Vagina (tissue), 2 donors: ENCODE results near the gene LRRC56. TPM values are rescaled to one million over a fixed set of nuclear protein-coding genes. Genes with fewer than 3 reads are reported as not detected.

Experiments
- DNase-seq, 2 donors: peaks; one replicate each; pipeline ENCODE4 v3.0.0-alpha.2; 2017; ENCODE audit errors: extremely low spot score in 2 of 2
- H3K27ac ChIP-seq: fragments of 200-600 bp; sonication (generic); one replicate; pipeline ENCODE4 v1.5.1; 2019
- H3K27me3 ChIP-seq: fragments of 200-600 bp; sonication (generic); one replicate; pipeline ENCODE4 v1.5.1; 2019
- H3K36me3 ChIP-seq, 2 donors: fragments of 200-600 bp; sonication (generic); one replicate each; pipeline ENCODE4 v1.5.1; 2017 to 2019
- H3K4me1 ChIP-seq: fragments of 200-600 bp; sonication (generic); one replicate; pipeline ENCODE4 v1.5.1; 2019
- H3K4me3 ChIP-seq, 2 donors: fragments of 200-600 bp; sonication (generic); 1 replicate in 1 of 2; 2 replicates in 1 of 2; pipeline ENCODE4 v1.5.1; 2016 to 2019
- H3K9me3 ChIP-seq: fragments of 200-600 bp; sonication (generic); one replicate; pipeline ENCODE4 v1.5.1; 2019
- POLR2A ChIP-seq, 2 donors: fragments of 450-650 bp; IDR thresholded peaks; one replicate each; pipeline ENCODE4 v1.6.1; 2017; ENCODE audit warnings: antibody characterized with exemption in 2 of 2, mild to moderate bottlenecking in 2 of 2, moderate library complexity in 2 of 2
- POLR2AphosphoS5 ChIP-seq, 2 donors: sonication (generic); formaldehyde crosslinking; IDR thresholded peaks; one replicate each; pipeline ENCODE4 v1.9.0; 2017; ENCODE audit warnings: antibody characterized with exemption in 2 of 2, mild to moderate bottlenecking in 2 of 2, low read depth in 1 of 2; ENCODE audit not compliant: insufficient read depth in 1 of 2
- intact Hi-C: fragments of 100-400 bp; cut with DNase I; formaldehyde crosslinking; loops from one replicate; pipeline ENCODE4 v1.15.1; 2023
- total RNA-seq: library from RNA; depleted of rRNA; stranded (reverse); fragments of >200 nt; gene quantifications from one replicate; pipeline ENCODE4 v1.2.3, GENCODE V29; 2016
- TF ChIP-seq, protein P1 (sequence below), 3 experiments: fragments of 450-650 bp in 2 of 3; fragments of 200-600 bp in 1 of 3; sonication (generic) in 1 of 3; IDR thresholded peaks; one replicate each; pipeline ENCODE4 v1.5.1; 2017 to 2019; ENCODE audit warnings: antibody characterized with exemption in 3 of 3, mild to moderate bottlenecking in 2 of 3, moderate library complexity in 2 of 3

The LRRC56 gene
- total RNA-seq, 1 donor from 2014 or later: 0.49 TPM

DNA sequence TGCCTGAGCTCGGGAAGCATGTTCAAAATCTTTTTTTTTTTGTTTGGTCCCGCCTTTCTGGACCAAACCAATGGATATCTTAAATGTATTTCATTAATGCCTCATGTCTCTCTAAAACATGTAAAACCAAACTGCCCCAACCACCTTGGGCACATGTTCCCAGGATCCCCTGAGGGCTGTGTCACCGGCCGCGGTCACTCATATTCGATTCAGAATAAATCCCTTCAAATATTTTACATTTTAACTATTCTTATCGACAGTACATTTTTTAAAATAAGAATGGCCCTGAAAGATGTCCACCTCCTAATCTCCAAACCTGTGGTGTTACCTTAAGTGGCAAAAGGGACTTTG lies 32.4 kb upstream of the LRRC56 start:
- no peaks in the 10 kb centered on the region for H3K9me3 ChIP-seq
- peaks cover 0 to 28% of the 10 kb centered on the region in 2 donors for H3K36me3 ChIP-seq
- intact Hi-C loops: loop anchor here (5.0 kb wide), 1 partner anchor 53 kb away; the partner anchor contains the start of gene PTDSS2
- H3K27me3 ChIP-seq: no peaks in the 10 kb centered on the region
- TF ChIP-seq, protein P1, sequence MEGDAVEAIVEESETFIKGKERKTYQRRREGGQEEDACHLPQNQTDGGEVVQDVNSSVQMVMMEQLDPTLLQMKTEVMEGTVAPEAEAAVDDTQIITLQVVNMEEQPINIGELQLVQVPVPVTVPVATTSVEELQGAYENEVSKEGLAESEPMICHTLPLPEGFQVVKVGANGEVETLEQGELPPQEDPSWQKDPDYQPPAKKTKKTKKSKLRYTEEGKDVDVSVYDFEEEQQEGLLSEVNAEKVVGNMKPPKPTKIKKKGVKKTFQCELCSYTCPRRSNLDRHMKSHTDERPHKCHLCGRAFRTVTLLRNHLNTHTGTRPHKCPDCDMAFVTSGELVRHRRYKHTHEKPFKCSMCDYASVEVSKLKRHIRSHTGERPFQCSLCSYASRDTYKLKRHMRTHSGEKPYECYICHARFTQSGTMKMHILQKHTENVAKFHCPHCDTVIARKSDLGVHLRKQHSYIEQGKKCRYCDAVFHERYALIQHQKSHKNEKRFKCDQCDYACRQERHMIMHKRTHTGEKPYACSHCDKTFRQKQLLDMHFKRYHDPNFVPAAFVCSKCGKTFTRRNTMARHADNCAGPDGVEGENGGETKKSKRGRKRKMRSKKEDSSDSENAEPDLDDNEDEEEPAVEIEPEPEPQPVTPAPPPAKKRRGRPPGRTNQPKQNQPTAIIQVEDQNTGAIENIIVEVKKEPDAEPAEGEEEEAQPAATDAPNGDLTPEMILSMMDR (IDR thresholded peaks at IDR 0.05): no peak
- no peak for TF ChIP-seq POLR2AphosphoS5 (IDR thresholded peaks at IDR 0.05; ENCODE audit: insufficient read depth in 1 of 2, low read depth in 1 of 2)
- no peak for TF ChIP-seq POLR2A (IDR thresholded peaks at IDR 0.05)
- H3K27ac ChIP-seq: peak overlapping the region; percentile 99
- peaks cover 53% of the 10 kb centered on the region for H3K4me1 ChIP-seq
- H3K4me3 ChIP-seq: peak overlapping the region; percentile 50 to 54
- DNase-seq: no peak

DNA sequence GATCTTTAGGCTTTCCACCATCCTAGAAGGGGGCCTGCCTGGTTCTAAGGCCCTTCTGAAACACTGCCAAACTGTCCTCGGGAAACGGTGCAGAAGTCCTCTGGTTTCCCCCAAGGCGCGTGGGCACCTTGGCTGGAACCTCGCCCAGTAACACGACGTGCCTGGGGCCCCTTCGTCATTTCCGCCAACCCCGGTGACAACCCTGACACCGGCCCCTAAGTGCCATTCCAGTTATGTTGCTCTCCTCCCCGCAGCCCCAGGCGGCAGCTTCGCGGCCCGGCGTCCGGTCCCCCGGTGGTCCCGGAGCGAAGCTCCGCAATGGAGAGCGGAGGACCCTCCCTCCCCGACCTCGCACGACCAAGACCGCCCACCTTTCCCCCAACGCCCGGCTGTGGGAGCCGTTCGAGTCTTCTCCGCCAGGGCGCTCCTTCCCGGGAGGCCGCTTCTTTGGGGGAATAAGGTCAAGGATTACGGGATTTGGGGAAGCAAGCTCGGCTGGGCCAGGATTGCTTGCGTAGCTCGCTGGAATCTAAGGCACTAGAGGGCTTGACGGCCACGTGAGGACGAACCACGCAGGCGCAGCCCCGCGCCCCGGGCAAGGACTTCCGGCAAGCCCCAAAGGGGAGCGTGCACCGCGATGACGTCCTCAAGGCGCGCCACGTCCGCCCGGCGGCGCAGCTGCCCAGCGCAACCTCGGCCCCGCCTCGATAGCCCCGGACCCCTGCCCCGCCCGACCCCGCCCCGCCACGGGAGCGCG lies 30.9 kb upstream of the LRRC56 start:
- peaks cover 0 to 22% of the 10 kb centered on the region in 2 donors for H3K36me3 ChIP-seq
- no peaks in the 10 kb centered on the region for H3K27me3 ChIP-seq
- DNase-seq: no peak
- H3K27ac ChIP-seq: peak overlapping the region; percentile 99
- peaks cover 53% of the 10 kb centered on the region for H3K4me1 ChIP-seq
- intact Hi-C loops: no loop called here
- peak overlapping the region; percentile 76 to 85 for H3K4me3 ChIP-seq
- H3K9me3 ChIP-seq: no peaks in the 10 kb centered on the region
- TF ChIP-seq, protein P1 (IDR thresholded peaks at IDR 0.05): no peak
- TF ChIP-seq POLR2A (IDR thresholded peaks at IDR 0.05) (peak in 1 of 2 donors; percentile 70), POLR2AphosphoS5 (IDR thresholded peaks at IDR 0.05; ENCODE audit: insufficient read depth in 1 of 2, low read depth in 1 of 2) (peak; percentile 87 to 98)

DNA sequence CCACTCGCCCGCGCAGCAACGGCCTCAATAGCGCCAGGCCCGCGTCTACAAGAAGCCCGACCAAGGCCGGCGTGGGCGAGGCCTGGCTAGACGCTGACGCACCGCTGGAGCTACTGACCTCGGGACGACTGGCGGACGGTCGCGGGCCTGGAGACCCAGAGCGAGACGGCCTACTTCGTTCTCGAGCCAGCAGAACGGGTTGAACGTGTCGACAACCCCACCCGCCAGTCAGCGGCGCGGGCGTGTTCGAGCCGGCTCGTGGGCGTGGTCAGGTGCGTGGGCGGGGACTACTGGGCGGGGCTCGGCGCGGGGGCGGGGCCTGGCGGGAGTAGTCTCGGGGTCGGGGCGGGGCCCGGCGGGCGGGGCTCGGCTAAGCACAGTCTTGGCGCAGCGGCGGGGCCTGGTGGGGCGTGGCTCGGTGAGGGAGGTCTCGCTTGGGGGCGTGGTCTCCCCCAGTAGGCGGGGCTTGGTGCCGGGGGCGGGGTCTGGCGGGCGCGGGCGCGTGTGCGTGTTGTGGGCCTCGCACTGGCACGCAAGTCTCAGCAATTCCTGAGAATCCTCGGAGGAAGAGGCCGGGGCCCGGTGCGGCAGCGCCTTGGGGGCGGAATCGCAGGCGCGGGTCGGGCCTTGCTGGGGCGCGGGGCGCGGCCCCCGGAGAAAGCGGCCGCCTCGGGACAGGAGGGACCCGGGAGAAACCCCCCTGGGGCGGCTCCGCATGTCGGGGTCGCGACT lies 30.2 kb upstream of the LRRC56 start, which contains the start of gene RNH1:
TSS of gene RNH1 (minus strand) at position 248 of the 732 bp plus-strand sequence. CDS start 5,080 bp downstream, outside the sequence.
- TF ChIP-seq, protein P1 (IDR thresholded peaks at IDR 0.05): no peak
- TF ChIP-seq POLR2AphosphoS5 (IDR thresholded peaks at IDR 0.05; ENCODE audit: insufficient read depth in 1 of 2, low read depth in 1 of 2): peak in 1 of 2 donors; percentile 65
- TF ChIP-seq POLR2A (IDR thresholded peaks at IDR 0.05): peak in 1 of 2 donors; percentile 63
- peak within 1 kb of the TSS; percentile 99 for H3K27ac ChIP-seq
- H3K36me3 ChIP-seq: peaks cover 0 to 14% of the 10 kb centered on the region in 2 donors
- H3K27me3 ChIP-seq: no peaks in the 10 kb centered on the region
- H3K4me1 ChIP-seq: peaks cover 51% of the 10 kb centered on the region
- H3K9me3 ChIP-seq: no peaks in the 10 kb centered on the region
- DNase-seq: peak; percentile 97 to 100
- intact Hi-C loops: no loop called here
- H3K4me3 ChIP-seq: peak within 1 kb of the TSS; percentile 76 to 85

DNA sequence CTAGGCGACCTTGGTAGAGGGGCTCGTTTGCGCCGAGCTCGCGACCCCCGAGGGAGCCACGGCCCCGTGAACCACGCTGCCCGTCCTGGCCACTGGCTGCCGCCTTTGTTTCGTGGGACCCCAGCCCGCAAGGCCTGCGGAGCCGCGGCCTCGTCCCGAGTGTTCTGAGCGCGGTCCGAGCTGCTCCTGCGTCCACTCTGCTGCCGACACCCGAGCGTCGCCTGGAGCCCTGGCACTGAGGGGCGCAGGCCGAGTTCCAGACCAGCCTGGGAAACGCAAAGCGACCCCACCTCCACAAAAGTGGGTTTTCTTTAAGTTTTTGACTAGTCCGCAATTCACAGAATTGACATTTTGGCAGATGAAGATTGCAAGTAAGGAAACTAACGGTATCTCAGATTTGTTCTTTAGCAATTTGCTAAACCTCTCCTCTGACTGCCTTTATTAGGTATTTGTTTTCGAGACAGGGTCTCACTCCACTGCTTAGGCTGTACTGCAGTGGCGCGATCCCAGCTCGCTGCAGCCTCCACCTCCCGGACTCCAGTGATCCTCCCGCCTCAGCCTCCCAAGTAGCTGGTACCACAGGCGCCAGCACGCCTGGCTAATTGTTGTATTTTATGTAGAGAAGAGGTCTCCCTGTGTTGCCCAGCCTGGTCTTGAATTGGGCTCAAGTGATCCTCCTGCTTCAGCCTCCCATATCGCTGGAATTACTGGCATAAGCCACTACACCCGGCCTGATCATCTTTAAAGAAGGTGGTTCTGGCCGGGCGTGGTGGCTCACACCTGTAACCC lies 29.4 kb upstream of the LRRC56 start:
- no peak for DNase-seq
- peaks cover 44% of the 10 kb centered on the region for H3K4me1 ChIP-seq
- peak overlapping the region; percentile 99 for H3K27ac ChIP-seq
- no peaks in the 10 kb centered on the region for H3K27me3 ChIP-seq
- intact Hi-C loops: no loop called here
- no peak for TF ChIP-seq POLR2A (IDR thresholded peaks at IDR 0.05)
- no peak for TF ChIP-seq POLR2AphosphoS5 (IDR thresholded peaks at IDR 0.05; ENCODE audit: insufficient read depth in 1 of 2, low read depth in 1 of 2)
- TF ChIP-seq, protein P1 (IDR thresholded peaks at IDR 0.05): no peak
- H3K9me3 ChIP-seq: no peaks in the 10 kb centered on the region
- H3K36me3 ChIP-seq: peaks cover 0 to 11% of the 10 kb centered on the region in 2 donors
- H3K4me3 ChIP-seq: peak overlapping the region; percentile 76 to 85
